DMS153 (cell line): ENCODE results near the gene FOCAD.

Experiments used
- DNase-seq: peaks from one replicate; lab custom pipeline; 2025; lab: John Stamatoyannopoulos, UW

The FOCAD gene

GRCh38 chr9:21016701-21017491, 332.8 kb downstream of the FOCAD start:
- DNase-seq = no peak

- no peak for DNase-seq
Observed at GRCh38 chr9:21018177-21018576, 334.1 kb downstream of the FOCAD start.

DNA sequence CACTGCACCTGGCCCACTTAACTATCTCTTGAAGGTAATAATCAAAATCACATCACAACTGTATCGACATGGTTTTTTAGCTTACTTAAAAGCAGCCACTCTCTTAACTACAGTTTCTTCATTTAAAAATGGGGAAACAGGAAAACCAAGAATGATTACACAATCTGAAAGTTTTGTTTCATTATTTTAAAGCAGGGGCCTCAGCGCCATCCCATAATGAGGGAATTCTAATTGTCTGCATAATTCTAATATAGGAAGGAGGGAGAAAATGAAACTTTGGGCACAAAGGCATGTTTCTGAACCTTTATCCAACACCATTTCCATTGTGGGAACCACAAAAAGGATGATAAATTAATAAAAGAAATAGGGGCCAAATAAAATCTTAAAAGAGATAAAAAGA, 339.8 kb downstream of the FOCAD start:
- DNase-seq = no peak

- no peak for DNase-seq
Observed at GRCh38 chr9:21027295-21027694, 343.2 kb downstream of the FOCAD start.

GRCh38 chr9:21028466-21028865, 344.4 kb downstream of the FOCAD start:
- DNase-seq = no peak

- DNase-seq = peak; percentile 33
Observed at GRCh38 chr9:21029661-21030060, 345.6 kb downstream of the FOCAD start.

GRCh38 chr9:21030389-21031035, 346.5 kb downstream of the FOCAD start:
- DNase-seq = peak; percentile 36

DNA sequence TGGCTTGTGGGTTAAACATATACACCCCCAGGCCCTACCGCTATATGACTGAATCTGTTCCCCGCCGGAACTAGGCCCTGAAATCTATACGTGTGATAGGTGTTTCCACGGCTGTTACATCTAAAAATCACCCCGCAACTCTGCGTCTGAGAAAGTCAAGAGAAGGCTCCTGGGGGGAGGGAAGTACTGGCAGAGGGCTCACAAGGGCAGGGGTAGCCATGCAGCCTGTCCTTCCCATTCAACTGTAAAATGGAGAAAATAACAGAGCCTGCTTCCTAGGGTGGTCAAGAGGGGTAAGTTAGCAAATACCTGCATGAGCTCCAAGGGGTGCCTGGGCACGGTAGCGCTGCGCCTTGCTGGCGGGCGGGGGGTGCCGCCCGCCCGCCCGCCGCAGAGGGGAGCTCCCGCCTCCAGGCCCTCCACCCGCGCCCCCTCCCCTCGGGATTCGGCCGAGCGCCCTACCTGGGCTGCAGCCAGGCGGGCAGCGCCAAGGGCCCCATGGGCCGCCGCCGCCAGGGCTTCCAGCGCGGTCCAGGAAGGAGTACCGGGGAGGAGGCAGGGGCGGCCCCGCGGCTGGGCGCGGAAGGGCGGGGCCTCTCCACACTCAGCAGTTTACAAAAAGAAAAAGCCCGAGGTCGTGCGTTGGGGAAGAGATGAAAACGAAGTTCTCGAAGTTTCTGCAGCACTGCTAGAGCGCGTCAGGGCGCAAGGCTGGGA, 347.2 kb downstream of the FOCAD start, which contains the start of gene HACD4:
TSS of gene HACD4 (minus strand) at position 550 of the 717 bp plus-strand sequence. CDS start at position 500, 50 bp downstream.
- peak; percentile 12 for DNase-seq

DNA sequence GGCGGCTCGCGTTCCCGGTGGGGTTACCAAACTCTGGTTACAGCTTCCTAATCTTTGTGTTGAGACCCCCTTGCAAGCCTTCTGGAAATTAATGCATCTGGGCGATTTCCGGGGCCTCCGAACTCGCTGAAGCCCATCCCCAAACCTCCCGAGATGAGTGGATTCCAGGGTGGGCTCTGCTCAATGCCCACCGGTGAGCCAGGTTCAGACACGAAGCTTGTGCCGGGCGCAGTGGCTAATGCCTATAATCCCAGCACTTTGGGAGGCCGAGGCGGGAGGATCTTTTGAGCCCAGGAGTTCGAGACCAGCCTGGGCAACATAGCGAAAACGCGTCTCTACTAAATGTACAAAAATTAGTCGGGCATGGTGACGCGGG, 347.7 kb downstream of the FOCAD start:
- DNase-seq = no peak

DNA sequence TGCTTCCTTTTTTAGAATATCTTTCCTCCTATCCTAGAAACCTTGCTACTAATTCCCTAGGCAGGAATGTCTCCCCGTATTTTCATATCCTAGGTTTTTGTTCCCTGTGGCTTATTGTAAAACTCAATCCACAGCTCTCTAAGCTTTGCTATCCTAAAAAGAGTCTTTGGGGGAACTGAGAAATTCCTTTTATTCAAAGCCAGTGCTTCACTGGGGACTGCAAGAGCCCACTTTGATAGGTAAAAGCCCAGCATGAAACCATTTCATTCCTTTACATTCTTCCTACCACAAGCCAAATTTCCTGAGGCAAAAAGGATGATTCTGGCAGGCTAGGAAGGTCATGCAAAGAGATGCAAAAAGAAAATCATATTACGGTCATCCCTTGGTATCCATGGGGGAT, 353.2 kb downstream of the FOCAD start:
- DNase-seq = no peak

DNA sequence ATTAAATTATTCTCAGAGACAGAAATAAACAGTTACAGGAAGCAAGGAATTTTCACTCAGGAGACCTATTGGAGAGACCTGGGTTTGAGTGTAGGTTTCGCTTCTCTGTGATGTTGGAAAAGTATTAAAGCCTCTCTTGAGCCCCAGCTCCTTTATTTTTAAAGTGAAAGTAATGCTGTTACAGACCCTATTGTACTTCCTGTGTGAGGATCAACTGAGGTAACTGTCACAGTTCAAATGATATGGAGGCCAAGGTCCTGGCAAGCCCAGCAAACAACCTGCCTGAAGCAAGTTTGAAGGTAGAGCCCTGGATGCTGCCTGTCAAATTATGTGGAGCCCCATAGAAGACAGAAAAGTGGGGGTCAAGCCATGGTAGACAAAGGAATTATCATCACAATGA, 355.2 kb downstream of the FOCAD start:
- DNase-seq = no peak

- DNase-seq = no peak
Observed at GRCh38 chr9:21042466-21042865, 358.4 kb downstream of the FOCAD start.

GRCh38 chr9:21043841-21044240, 359.8 kb downstream of the FOCAD start:
- no peak for DNase-seq
